ENCODE measurements around the gene ALDH3B1.

The ALDH3B1 gene

GRCh38 chr11:67998150-67999045 is 11.7 kb upstream of the ALDH3B1 start:
- DNase-seq: no peak

GRCh38 chr11:67999201-67999629 is 10.9 kb upstream of the ALDH3B1 start:
- no peak for DNase-seq

- DNase-seq: no peak
Observed at GRCh38 chr11:67999704-68000103, 10.4 kb upstream of the ALDH3B1 start.

GRCh38 chr11:68002575-68002937 is 7.6 kb upstream of the ALDH3B1 start:
- no peak for DNase-seq

GRCh38 chr11:68002938-68003845 is 6.9 kb upstream of the ALDH3B1 start:
- no peak for DNase-seq

GRCh38 chr11:68003846-68004550 is 6.1 kb upstream of the ALDH3B1 start, which contains the start of gene UNC93B1:
Gene UNC93B1, minus strand, starts transcription at chr11:68004097. Its CDS starts 54 bp downstream, at chr11:68004043.
- peak; percentile 56 for DNase-seq

- no peak for DNase-seq
Observed at GRCh38 chr11:68004551-68005335, 5.4 kb upstream of the ALDH3B1 start.

- DNase-seq: no peak
Observed at GRCh38 chr11:68006606-68007166, 3.4 kb upstream of the ALDH3B1 start.

- no peak for DNase-seq
Observed at GRCh38 chr11:68007498-68008380, 2.4 kb upstream of the ALDH3B1 start.

- DNase-seq: no peak
Observed at GRCh38 chr11:68008381-68009337, 1.5 kb upstream of the ALDH3B1 start.

GRCh38 chr11:68009391-68010089 is 587 bp upstream of the ALDH3B1 start:
- no peak for DNase-seq

GRCh38 chr11:68011051-68011943 is 1.2 kb downstream of the ALDH3B1 start:
- DNase-seq: no peak

GRCh38 chr11:68012044-68012842 is 2.1 kb downstream of the ALDH3B1 start:
- no peak for DNase-seq

GRCh38 chr11:68012843-68013610 is 2.9 kb downstream of the ALDH3B1 start:
- DNase-seq: peak; percentile 84

- DNase-seq: no peak
Observed at GRCh38 chr11:68013611-68014156, 3.6 kb downstream of the ALDH3B1 start.

Data from T1000 (cell line).